Thyroid gland (tissue), 4 donors: ENCODE data around the gene TGFB1.
A peak's percentile ranks its signal among the peaks of the same experiment; 100 is the strongest.

Experiments
- POLR2A ChIP-seq, 2 donors: fragments of 450-650 bp; IDR thresholded peaks; one replicate each; pipeline ENCODE4 v1.6.1; 2017; ENCODE audit warnings: antibody characterized with exemption in 2 of 2, mild to moderate bottlenecking in 2 of 2, moderate library complexity in 1 of 2
- TF ChIP-seq, protein P1 (sequence below), 6 experiments: fragments of 200-600 bp in 3 of 6; fragments of 450-650 bp in 3 of 6; sonication (generic) in 3 of 6; IDR thresholded peaks; one replicate each; pipeline ENCODE4 v1.5.1; 2016 to 2019; ENCODE audit warnings: antibody characterized with exemption in 6 of 6, mild to moderate bottlenecking in 2 of 6, inconsistent platforms in 1 of 6, moderate library complexity in 1 of 6

DNA sequence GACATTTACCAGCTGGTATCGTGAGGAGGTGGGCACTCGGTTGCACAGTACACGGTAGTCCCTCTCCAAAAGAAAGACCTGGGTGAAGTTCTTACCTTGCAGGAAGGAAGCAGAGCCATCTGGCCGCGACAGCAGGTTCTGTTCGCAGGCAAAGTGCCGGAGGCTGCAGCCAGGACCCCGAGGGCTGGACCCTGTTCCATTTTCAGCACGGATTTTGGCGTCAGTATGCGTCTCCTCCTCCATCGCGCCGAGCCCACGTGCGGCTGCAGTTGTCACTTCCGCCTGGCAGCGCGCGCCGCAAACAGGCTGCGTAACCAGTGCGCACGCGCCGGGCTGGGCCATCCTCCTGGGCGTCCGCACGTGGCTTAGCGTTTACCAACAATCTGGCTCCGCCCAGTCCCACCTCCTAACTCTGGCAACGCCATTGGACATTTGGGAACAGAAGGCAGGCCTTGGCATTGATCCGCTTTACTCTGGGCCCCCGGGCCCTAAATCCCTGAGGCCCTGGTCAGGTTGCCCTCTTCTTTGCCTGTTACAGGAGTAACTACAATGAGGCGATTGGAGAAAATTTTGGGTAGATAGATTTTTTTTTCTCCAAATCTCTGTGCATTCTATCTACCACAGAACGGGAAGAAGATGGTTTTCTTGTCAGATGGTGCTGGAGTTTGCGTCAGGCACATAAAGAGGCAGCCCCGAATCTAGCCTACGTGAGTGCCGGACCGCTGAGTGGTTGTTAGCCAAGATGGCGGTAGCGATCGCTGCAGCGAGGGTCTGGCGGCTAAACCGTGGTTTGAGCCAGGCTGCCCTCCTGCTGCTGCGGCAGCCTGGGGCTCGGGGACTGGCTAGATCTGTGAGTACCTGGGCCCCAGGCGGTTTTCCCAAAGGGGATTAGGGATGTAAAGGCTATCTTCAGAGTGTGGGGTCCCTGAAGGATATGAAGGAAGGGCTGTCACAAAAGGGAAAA lies 43.6 kb upstream of the TGFB1 start, which contains the start of the genes BCKDHA and EXOSC5:
- TF ChIP-seq, protein P1, sequence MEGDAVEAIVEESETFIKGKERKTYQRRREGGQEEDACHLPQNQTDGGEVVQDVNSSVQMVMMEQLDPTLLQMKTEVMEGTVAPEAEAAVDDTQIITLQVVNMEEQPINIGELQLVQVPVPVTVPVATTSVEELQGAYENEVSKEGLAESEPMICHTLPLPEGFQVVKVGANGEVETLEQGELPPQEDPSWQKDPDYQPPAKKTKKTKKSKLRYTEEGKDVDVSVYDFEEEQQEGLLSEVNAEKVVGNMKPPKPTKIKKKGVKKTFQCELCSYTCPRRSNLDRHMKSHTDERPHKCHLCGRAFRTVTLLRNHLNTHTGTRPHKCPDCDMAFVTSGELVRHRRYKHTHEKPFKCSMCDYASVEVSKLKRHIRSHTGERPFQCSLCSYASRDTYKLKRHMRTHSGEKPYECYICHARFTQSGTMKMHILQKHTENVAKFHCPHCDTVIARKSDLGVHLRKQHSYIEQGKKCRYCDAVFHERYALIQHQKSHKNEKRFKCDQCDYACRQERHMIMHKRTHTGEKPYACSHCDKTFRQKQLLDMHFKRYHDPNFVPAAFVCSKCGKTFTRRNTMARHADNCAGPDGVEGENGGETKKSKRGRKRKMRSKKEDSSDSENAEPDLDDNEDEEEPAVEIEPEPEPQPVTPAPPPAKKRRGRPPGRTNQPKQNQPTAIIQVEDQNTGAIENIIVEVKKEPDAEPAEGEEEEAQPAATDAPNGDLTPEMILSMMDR (IDR thresholded peaks at IDR 0.05): peak in 1 of 6 experiments; percentile 8
- TF ChIP-seq POLR2A (IDR thresholded peaks at IDR 0.05): peak in 1 of 2 donors; percentile 48
